ENCODE results near the gene TMEM151B.

The TMEM151B gene

DNA sequence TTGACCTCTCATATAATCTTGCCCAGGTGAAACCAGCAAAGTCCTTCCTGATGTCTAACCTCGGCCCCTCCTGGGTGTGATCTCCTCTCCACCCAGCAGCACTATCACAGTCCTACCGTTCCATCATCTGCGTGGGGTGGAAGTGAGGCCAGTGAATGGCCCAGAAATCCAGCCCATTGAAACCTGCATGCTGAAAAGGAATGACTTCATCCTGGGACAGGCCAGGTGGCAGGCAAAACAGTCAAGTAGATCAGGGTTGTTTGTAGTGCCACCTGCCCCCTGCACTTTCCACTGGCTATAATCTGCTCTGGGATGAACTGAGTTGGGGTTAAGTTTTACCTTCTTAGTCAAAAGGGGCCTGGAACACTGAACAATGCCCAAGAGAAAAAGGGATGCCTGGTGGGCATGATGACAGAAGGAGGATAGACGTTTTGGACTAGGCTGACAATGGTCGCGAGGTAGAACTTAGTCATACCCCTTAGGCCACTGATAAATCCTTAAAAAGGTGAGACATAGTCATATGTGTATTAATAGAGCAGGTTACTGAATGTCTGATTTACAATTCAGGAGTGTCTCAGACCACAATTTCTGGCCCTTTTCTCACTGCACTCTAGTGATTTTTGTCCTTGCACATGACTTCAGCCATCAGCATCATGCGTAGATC is 31.4 kb upstream of the TMEM151B start:
- WGBS (ENCODE audit: extremely low coverage, insufficient coverage, insufficient read length) = no CpG with 5 or more reads among the region's 7 CpGs
- H3K4me1 ChIP-seq (ENCODE audit: control insufficient read depth in 1 of 2, insufficient read depth in 2 of 2, low read length in 2 of 2) = peaks cover 12 to 14% of the 10 kb centered on the region in 2 experiments
- H3K9me3 ChIP-seq (ENCODE audit: insufficient read depth, low read depth, low read length) = peaks cover 4% of the 10 kb centered on the region
- peaks cover 13% of the 10 kb centered on the region for H3K79me1 ChIP-seq (ENCODE audit: low read length)
- no peak overlapping the region for H3K4me3 ChIP-seq (ENCODE audit: low read depth, low read length)
- no peak overlapping the region for H2BK120ac ChIP-seq (ENCODE audit: insufficient read depth, low read length, poor library complexity)
- H3K14ac ChIP-seq (ENCODE audit: low read length) = no peak overlapping the region
- no peak overlapping the region for H2BK12ac ChIP-seq (ENCODE audit: low read length)
- H4K12ac ChIP-seq (ENCODE audit: low read depth, low read length) = no peak overlapping the region
- H3K9ac ChIP-seq (ENCODE audit: low read length) = no peak overlapping the region
- H3K4me2 ChIP-seq (ENCODE audit: low read length) = no peak overlapping the region
- peak overlapping the region; percentile 28 for H3K23ac ChIP-seq (ENCODE audit: low read length)
- H3K4ac ChIP-seq (ENCODE audit: low read depth, low read length) = no peak overlapping the region
- no peak overlapping the region for H3K18ac ChIP-seq (ENCODE audit: low read length)
- H2AK5ac ChIP-seq (ENCODE audit: low read length) = no peak overlapping the region
- H2AFZ ChIP-seq (ENCODE audit: insufficient read depth, low read length, poor library complexity) = no peak overlapping the region
- H3K27me3 ChIP-seq (ENCODE audit: insufficient read depth, low read length) = no peaks in the 10 kb centered on the region
- peaks cover 2% of the 10 kb centered on the region for H3K79me2 ChIP-seq (ENCODE audit: control insufficient read depth, insufficient read depth, low read length, poor library complexity)
- peaks cover 3 to 11% of the 10 kb centered on the region in 2 experiments for H3K36me3 ChIP-seq (ENCODE audit: control insufficient read depth in 1 of 2, insufficient read depth in 2 of 2, low read length in 2 of 2)
- H3K27ac ChIP-seq (ENCODE audit: low read depth, low read length) = no peak overlapping the region
- no peak for DNase-seq
- no peak overlapping the region for H4K91ac ChIP-seq (ENCODE audit: low read depth, low read length)
- no peak overlapping the region for H2BK5ac ChIP-seq (ENCODE audit: low read depth, low read length, poor library complexity)
- H4K8ac ChIP-seq (ENCODE audit: low read depth, low read length) = no peak overlapping the region

DNA sequence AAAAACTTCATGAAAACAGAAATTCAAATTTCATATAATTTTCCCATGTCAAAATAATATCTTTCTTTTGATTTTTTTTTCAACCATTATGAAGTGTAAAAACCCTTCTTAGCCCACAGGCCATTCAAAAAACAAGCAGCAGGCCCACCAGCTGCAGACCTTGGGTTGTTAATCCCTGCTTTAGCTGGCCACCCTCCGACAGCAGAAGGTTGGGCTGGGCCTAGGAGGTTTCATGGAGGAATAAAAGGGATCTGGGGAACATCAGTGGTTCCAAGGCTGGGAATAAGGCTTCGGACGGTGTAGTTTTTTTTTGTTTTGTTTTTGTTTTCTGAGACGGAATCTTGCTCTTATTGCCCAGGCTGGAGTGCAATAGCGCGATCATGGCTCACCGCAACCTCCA is 26.9 kb upstream of the TMEM151B start:
- no peak overlapping the region for H3K4ac ChIP-seq (ENCODE audit: low read depth, low read length)

DNA sequence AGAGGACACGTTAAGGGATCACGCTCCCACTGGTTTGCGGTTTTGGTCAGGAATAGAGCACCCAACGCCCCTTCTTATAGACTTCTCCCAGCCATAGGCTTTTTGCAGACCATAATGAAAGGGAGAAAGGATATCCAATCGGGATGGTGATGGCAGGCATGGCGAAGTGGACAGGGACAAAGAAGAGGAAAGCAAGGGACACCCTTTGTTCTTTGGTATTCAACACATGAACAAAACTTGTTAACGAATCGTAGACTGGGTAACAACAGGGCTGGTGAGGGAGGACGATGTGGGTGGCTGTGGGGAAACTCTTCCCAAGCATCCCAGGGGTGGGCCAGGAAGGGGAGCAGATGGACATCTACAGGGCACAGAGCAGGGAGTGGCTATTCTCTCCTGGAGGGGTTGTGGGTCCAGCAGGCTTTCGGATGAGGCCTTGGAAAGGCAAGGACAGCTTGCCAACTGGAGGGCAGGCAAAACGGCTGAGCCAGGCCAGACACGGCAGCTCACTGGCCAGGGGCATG is 24.8 kb upstream of the TMEM151B start:
- H3K27me3 ChIP-seq (ENCODE audit: insufficient read depth, low read length) = no peaks in the 10 kb centered on the region
- H4K12ac ChIP-seq (ENCODE audit: low read depth, low read length) = peak overlapping the region; percentile 57
- H3K79me1 ChIP-seq (ENCODE audit: low read length) = peaks cover 16% of the 10 kb centered on the region
- no peak overlapping the region for H3K23ac ChIP-seq (ENCODE audit: low read length)
- peak overlapping the region; percentile 86 for H3K4me2 ChIP-seq (ENCODE audit: low read length)
- peak overlapping the region; percentile 16 for H2AK5ac ChIP-seq (ENCODE audit: low read length)
- H2BK12ac ChIP-seq (ENCODE audit: low read length) = peak overlapping the region; percentile 12
- peak overlapping the region; percentile 31 for H4K91ac ChIP-seq (ENCODE audit: low read depth, low read length)
- H3K36me3 ChIP-seq (ENCODE audit: control insufficient read depth in 1 of 2, insufficient read depth in 2 of 2, low read length in 2 of 2) = peaks cover 10 to 19% of the 10 kb centered on the region in 2 experiments
- no peak overlapping the region for H3K27ac ChIP-seq (ENCODE audit: low read depth, low read length)
- no CpG with 5 or more reads among the region's 12 CpGs for WGBS (ENCODE audit: extremely low coverage, insufficient coverage, insufficient read length)
- H3K4ac ChIP-seq (ENCODE audit: low read depth, low read length) = no peak overlapping the region
- H3K14ac ChIP-seq (ENCODE audit: low read length) = peak overlapping the region; percentile 16
- no peak overlapping the region for H2BK5ac ChIP-seq (ENCODE audit: low read depth, low read length, poor library complexity)
- no peak overlapping the region for H2AFZ ChIP-seq (ENCODE audit: insufficient read depth, low read length, poor library complexity)
- H3K18ac ChIP-seq (ENCODE audit: low read length) = peak overlapping the region; percentile 54
- H3K9ac ChIP-seq (ENCODE audit: low read length) = no peak overlapping the region
- H3K4me1 ChIP-seq (ENCODE audit: control insufficient read depth in 1 of 2, insufficient read depth in 2 of 2, low read length in 2 of 2) = peaks cover 2 to 10% of the 10 kb centered on the region in 2 experiments
- H2BK120ac ChIP-seq (ENCODE audit: insufficient read depth, low read length, poor library complexity) = peak overlapping the region; percentile 19
- DNase-seq = no peak
- H3K79me2 ChIP-seq (ENCODE audit: control insufficient read depth, insufficient read depth, low read length, poor library complexity) = peaks cover 21% of the 10 kb centered on the region
- peaks cover 1% of the 10 kb centered on the region for H3K9me3 ChIP-seq (ENCODE audit: insufficient read depth, low read depth, low read length)
- peak overlapping the region; percentile 60 for H3K4me3 ChIP-seq (ENCODE audit: low read depth, low read length)
- peak overlapping the region; percentile 72 for H4K8ac ChIP-seq (ENCODE audit: low read depth, low read length)

More for the DNA sequence above, 26.9 kb upstream of the TMEM151B start:
- Histone ChIP-seq H3K14ac (ENCODE audit: low read length) (no peak overlapping the region), H3K27me3 (ENCODE audit: insufficient read depth, low read length) (no peaks in the 10 kb centered on the region), H2AK5ac (ENCODE audit: low read length) (no peak overlapping the region), H3K79me1 (ENCODE audit: low read length) (peaks cover 16% of the 10 kb centered on the region), H3K4me2 (ENCODE audit: low read length) (no peak overlapping the region), H2BK5ac (ENCODE audit: low read depth, low read length, poor library complexity) (no peak overlapping the region), H4K8ac (ENCODE audit: low read depth, low read length) (no peak overlapping the region), H3K23ac (ENCODE audit: low read length) (no peak overlapping the region), H2BK12ac (ENCODE audit: low read length) (no peak overlapping the region), H3K4me1 (ENCODE audit: control insufficient read depth in 1 of 2, insufficient read depth in 2 of 2, low read length in 2 of 2) (peaks cover 2 to 5% of the 10 kb centered on the region in 2 experiments), H2AFZ (ENCODE audit: insufficient read depth, low read length, poor library complexity) (no peak overlapping the region), H4K91ac (ENCODE audit: low read depth, low read length) (no peak overlapping the region), H4K12ac (ENCODE audit: low read depth, low read length) (no peak overlapping the region), H2BK120ac (ENCODE audit: insufficient read depth, low read length, poor library complexity) (no peak overlapping the region), H3K79me2 (ENCODE audit: control insufficient read depth, insufficient read depth, low read length, poor library complexity) (peaks cover 16% of the 10 kb centered on the region), H3K4me3 (ENCODE audit: low read depth, low read length) (no peak overlapping the region), H3K36me3 (ENCODE audit: control insufficient read depth in 1 of 2, insufficient read depth in 2 of 2, low read length in 2 of 2) (peaks cover 0 to 2% of the 10 kb centered on the region in 2 experiments), H3K9me3 (ENCODE audit: insufficient read depth, low read depth, low read length) (peaks cover 4% of the 10 kb centered on the region), H3K18ac (ENCODE audit: low read length) (no peak overlapping the region), H3K9ac (ENCODE audit: low read length) (no peak overlapping the region), H3K27ac (ENCODE audit: low read depth, low read length) (no peak overlapping the region)
- no CpG with 5 or more reads among the region's 7 CpGs for WGBS (ENCODE audit: extremely low coverage, insufficient coverage, insufficient read length)
- no peak for DNase-seq

DNA sequence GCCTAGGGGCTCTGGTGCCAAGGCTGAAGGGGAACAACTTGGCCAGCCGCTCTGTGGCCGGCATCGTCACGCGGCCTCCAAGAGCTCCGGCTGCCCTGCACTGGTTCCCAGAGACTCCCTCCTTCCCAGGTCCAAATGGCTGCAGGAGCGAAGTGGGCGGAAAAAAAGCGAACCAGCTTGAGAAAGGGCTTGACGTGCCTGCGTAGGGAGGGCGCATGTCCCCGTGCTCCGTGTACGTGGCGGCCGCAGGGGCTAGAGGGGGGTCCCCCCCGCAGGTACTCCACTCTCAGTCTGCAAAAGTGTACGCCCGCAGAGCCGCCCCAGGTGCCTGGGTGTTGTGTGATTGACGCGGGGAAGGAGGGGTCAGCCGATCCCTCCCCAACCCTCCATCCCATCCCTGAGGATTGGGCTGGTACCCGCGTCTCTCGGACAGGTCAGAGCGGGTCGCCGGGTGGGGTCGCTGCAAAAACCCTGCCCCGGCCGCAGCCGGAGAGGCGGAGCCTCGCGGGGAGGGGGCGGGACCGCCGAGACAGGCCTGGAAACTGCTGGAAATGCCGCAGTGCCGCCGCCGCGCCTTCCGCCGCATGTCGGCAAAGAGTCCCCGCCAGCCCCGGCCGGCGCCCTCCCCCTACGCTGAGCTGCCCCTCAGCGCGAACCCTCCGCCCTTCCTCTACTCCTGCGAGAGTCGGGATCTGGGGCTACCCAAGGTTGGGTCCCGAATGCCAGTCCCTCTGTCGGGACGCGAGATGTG is 24.2 kb upstream of the TMEM151B start:
- no peak overlapping the region for H3K23ac ChIP-seq (ENCODE audit: low read length)
- peak overlapping the region; percentile 62 for H3K9ac ChIP-seq (ENCODE audit: low read length)
- no CpG with 5 or more reads among the region's 62 CpGs for whole genome bisulfite sequencing (ENCODE audit: extremely low coverage, insufficient coverage, insufficient read length)
- peak overlapping the region; percentile 61 for H2AFZ ChIP-seq (ENCODE audit: insufficient read depth, low read length, poor library complexity)
- H3K18ac ChIP-seq (ENCODE audit: low read length) = peak overlapping the region; percentile 54
- peaks cover 16% of the 10 kb centered on the region for H3K79me1 ChIP-seq (ENCODE audit: low read length)
- H2AK5ac ChIP-seq (ENCODE audit: low read length) = peak overlapping the region; percentile 16
- H3K4ac ChIP-seq (ENCODE audit: low read depth, low read length) = peak overlapping the region; percentile 46
- peaks cover 10 to 25% of the 10 kb centered on the region in 2 experiments for H3K36me3 ChIP-seq (ENCODE audit: control insufficient read depth in 1 of 2, insufficient read depth in 2 of 2, low read length in 2 of 2)
- no peaks in the 10 kb centered on the region for H3K27me3 ChIP-seq (ENCODE audit: insufficient read depth, low read length)
- peak overlapping the region; percentile 7 for H2BK12ac ChIP-seq (ENCODE audit: low read length)
- H3K27ac ChIP-seq (ENCODE audit: low read depth, low read length) = peak overlapping the region; percentile 65
- peak overlapping the region; percentile 57 for H4K12ac ChIP-seq (ENCODE audit: low read depth, low read length)
- peak overlapping the region; percentile 62 for H3K14ac ChIP-seq (ENCODE audit: low read length)
- H3K9me3 ChIP-seq (ENCODE audit: insufficient read depth, low read depth, low read length) = peaks cover 1% of the 10 kb centered on the region
- peak overlapping the region; percentile 82 for H4K8ac ChIP-seq (ENCODE audit: low read depth, low read length)
- peak overlapping the region; percentile 81 for H3K4me3 ChIP-seq (ENCODE audit: low read depth, low read length)
- H2BK120ac ChIP-seq (ENCODE audit: insufficient read depth, low read length, poor library complexity) = peak overlapping the region; percentile 78
- H3K79me2 ChIP-seq (ENCODE audit: control insufficient read depth, insufficient read depth, low read length, poor library complexity) = peaks cover 21% of the 10 kb centered on the region
- H3K4me2 ChIP-seq (ENCODE audit: low read length) = peak overlapping the region; percentile 86
- H4K91ac ChIP-seq (ENCODE audit: low read depth, low read length) = peak overlapping the region; percentile 78
- DNase-seq = peak; percentile 90 to 96
- peak overlapping the region; percentile 60 for H2BK5ac ChIP-seq (ENCODE audit: low read depth, low read length, poor library complexity)
- H3K4me1 ChIP-seq (ENCODE audit: control insufficient read depth in 1 of 2, insufficient read depth in 2 of 2, low read length in 2 of 2) = peaks cover 2 to 10% of the 10 kb centered on the region in 2 experiments

Data from trophoblast cell (in vitro differentiated cells and primary cell).